ENCODE results near the gene MYO18A.

Gene MYO18A

GRCh38 chr17:29051194-29051593 lies 129.0 kb downstream of the MYO18A start:
- no peak overlapping the region for H3K4me3 ChIP-seq (ENCODE audit: control insufficient read depth, low read depth, low read length)
- no peak for DNase-seq (ENCODE audit: low read depth)
- no peak for TF ChIP-seq CTCF (conservative IDR thresholded peaks at IDR 0.05; ENCODE audit: control insufficient read depth, insufficient read depth, low read depth, low read length)

GRCh38 chr17:29050176-29050575 lies 130.0 kb downstream of the MYO18A start:
- DNase-seq (ENCODE audit: low read depth): no peak
- TF ChIP-seq CTCF (conservative IDR thresholded peaks at IDR 0.05; ENCODE audit: control insufficient read depth, insufficient read depth, low read depth, low read length): no peak
- H3K4me3 ChIP-seq (ENCODE audit: control insufficient read depth, low read depth, low read length): no peak overlapping the region

- H3K4me3 ChIP-seq (ENCODE audit: control insufficient read depth, low read depth, low read length): no peak overlapping the region
- no peak for TF ChIP-seq CTCF (conservative IDR thresholded peaks at IDR 0.05; ENCODE audit: control insufficient read depth, insufficient read depth, low read depth, low read length)
- DNase-seq (ENCODE audit: low read depth): no peak
These were observed 130.6 kb downstream of the MYO18A start for GRCh38 chr17:29049541-29050145.

- no peak overlapping the region for H3K4me3 ChIP-seq (ENCODE audit: control insufficient read depth, low read depth, low read length)
- DNase-seq (ENCODE audit: low read depth): no peak
- no peak for TF ChIP-seq CTCF (conservative IDR thresholded peaks at IDR 0.05; ENCODE audit: control insufficient read depth, insufficient read depth, low read depth, low read length)
These were observed 131.5 kb downstream of the MYO18A start for GRCh38 chr17:29048440-29049368.

GRCh38 chr17:29046473-29046839 lies 133.7 kb downstream of the MYO18A start:
- H3K4me3 ChIP-seq (ENCODE audit: control insufficient read depth, low read depth, low read length): no peak overlapping the region
- no peak for DNase-seq (ENCODE audit: low read depth)
- no peak for TF ChIP-seq CTCF (conservative IDR thresholded peaks at IDR 0.05; ENCODE audit: control insufficient read depth, insufficient read depth, low read depth, low read length)

- DNase-seq (ENCODE audit: low read depth): no peak
- TF ChIP-seq CTCF (conservative IDR thresholded peaks at IDR 0.05; ENCODE audit: control insufficient read depth, insufficient read depth, low read depth, low read length): no peak
- H3K4me3 ChIP-seq (ENCODE audit: control insufficient read depth, low read depth, low read length): no peak overlapping the region
These were observed 134.3 kb downstream of the MYO18A start for GRCh38 chr17:29045734-29046472.
